Lower lobe of right lung (tissue), 2 donors: ENCODE data around the gene KCNAB2. TPM values are rescaled to one million over a fixed set of nuclear protein-coding genes. Genes with fewer than 3 reads are reported as not detected.
A peak's percentile ranks its signal among the peaks of the same experiment; 100 is the strongest.

Source experiments
- ATAC-seq, 2 donors: fragments of 200-7000 bp; cut with Tn5 transposase; one replicate each; pipeline ENCODE4 v1.9.1; 2020 to 2022; ENCODE audit warnings: mild to moderate bottlenecking in 2 of 2, moderate library complexity in 2 of 2
- DNase-seq: peaks from one replicate; pipeline ENCODE4 v3.0.0-alpha.2; 2020
- H3K27ac ChIP-seq: fragments of 200-600 bp; one replicate; pipeline ENCODE4 v1.8.0; 2022
- H3K27me3 ChIP-seq: fragments of 200-600 bp; one replicate; pipeline ENCODE4 v1.8.0; 2022; ENCODE audit warnings: low read depth
- H3K36me3 ChIP-seq: fragments of 200-600 bp; one replicate; pipeline ENCODE4 v1.8.0; 2022; ENCODE audit warnings: mild to moderate bottlenecking
- H3K4me1 ChIP-seq: fragments of 200-600 bp; one replicate; pipeline ENCODE4 v1.8.0; 2022
- H3K4me3 ChIP-seq: fragments of 200-600 bp; one replicate; pipeline ENCODE4 v1.8.0; 2022; ENCODE audit warnings: mild to moderate bottlenecking
- H3K9me3 ChIP-seq: fragments of 200-600 bp; one replicate; pipeline ENCODE4 v1.8.0; 2022
- CTCF ChIP-seq: fragments of 200-600 bp; IDR thresholded peaks from one replicate; pipeline ENCODE4 v1.8.0; 2022; ENCODE audit warnings: antibody characterized with exemption, mild to moderate bottlenecking
- intact Hi-C: fragments of 100-400 bp; cut with DNase I; formaldehyde crosslinking; loops from one replicate; pipeline ENCODE4 v1.11.0; 2022
- total RNA-seq: library from RNA; stranded (reverse); fragmentation: NEBNext Ultra II Directional; extraction: Animal tissue kit (Norgen Biotek cat#: 25700); gene quantifications from one replicate; pipeline ENCODE4 v1.2.1, GENCODE V29; 2021
- donor health status: DM: no; HTN: yes; CAD: no; lungs with severe emphysema.

Gene KCNAB2
- total RNA-seq, 1 donor from 2014 or later = 119 TPM

GRCh38 chr1:6003568-6004411 is 41.9 kb upstream of the KCNAB2 start:
- H3K4me1 ChIP-seq = no peaks in the 10 kb centered on the region
- H3K9me3 ChIP-seq = no peaks in the 10 kb centered on the region
- H3K36me3 ChIP-seq = no peaks in the 10 kb centered on the region
- intact Hi-C loops = no loop called here
- ATAC-seq = no peak
- no peak for TF ChIP-seq CTCF
- no peak overlapping the region for H3K4me3 ChIP-seq
- no peak overlapping the region for H3K27ac ChIP-seq
- no peaks in the 10 kb centered on the region for H3K27me3 ChIP-seq
- DNase-seq = peak; percentile 9

DNA sequence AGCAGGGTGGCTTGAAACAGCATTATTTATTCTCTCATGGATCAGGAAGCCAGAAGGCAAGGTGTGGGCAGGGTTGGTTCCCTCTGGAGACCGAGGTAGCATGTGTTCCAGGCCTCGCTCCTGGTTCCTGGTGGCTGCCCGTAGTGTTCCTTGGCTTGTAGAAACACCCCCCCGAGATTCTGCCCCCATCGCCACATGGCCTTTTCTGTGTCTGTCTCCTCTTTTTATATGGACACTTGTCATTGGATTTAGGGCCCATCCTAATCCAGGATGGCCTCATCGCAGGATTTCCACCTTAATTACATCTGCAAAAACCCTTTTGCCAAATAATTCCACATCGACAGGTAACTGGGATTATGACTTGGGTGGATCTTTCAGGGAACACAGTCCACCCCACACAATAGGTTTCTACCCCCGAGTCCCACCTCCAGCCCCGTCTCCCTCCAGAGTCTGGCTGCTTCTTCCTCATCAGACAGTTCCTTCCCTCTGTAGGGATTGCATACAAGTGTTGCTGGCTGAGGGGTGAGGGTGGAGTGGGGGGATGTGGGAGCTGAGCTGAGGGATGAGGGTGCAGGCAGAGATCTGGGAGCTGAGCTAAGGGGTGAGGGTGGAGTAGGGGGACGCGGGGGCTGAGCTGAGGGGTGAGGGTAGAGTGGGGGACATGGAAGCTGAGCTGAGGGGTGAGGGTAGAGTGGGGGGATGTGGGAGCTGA is 41.1 kb upstream of the KCNAB2 start:
- H3K36me3 ChIP-seq = no peaks in the 10 kb centered on the region
- no peak overlapping the region for H3K27ac ChIP-seq
- TF ChIP-seq CTCF = no peak
- intact Hi-C loops = no loop called here
- DNase-seq = peak; percentile 9
- H3K4me3 ChIP-seq = no peak overlapping the region
- H3K4me1 ChIP-seq = peaks cover 1% of the 10 kb centered on the region
- H3K9me3 ChIP-seq = no peaks in the 10 kb centered on the region
- ATAC-seq = no peak
- H3K27me3 ChIP-seq = no peaks in the 10 kb centered on the region

DNA sequence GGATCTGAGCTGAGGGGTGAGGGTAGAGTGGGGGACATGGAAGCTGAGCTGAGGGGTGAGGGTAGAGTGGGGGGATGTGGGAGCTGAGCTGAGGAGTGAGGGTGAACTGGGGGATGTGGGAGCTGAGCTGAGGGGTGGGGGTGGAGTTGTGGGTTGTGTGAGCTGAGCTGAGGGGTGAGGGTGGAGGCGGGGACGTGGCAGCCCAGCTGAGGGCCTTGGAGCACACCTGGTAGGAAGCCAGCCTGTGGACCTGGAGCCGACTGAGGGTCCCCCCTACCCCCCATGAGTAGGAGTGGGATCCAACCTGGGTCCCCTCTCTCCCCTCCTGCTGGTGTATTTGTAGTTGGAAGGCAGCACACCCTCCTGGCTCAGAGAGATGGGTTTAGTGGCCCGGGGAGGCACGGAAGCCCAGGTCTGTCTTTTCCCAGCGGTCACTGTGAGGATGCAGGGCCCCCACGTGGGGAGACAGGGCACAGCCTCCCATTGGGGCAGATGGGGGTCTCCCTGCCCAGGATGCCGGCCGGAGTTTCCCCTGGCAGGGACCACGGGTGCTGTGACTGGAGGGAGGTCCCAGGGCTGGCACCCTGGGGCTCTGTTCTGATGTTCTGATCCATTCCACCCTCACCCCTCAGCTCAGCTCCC is 40.3 kb upstream of the KCNAB2 start:
- no peak overlapping the region for H3K4me3 ChIP-seq
- no peak overlapping the region for H3K27ac ChIP-seq
- ATAC-seq = no peak
- H3K4me1 ChIP-seq = peaks cover 5% of the 10 kb centered on the region
- H3K9me3 ChIP-seq = no peaks in the 10 kb centered on the region
- no peaks in the 10 kb centered on the region for H3K27me3 ChIP-seq
- peak; percentile 19 for DNase-seq
- intact Hi-C loops = no loop called here
- no peak for TF ChIP-seq CTCF
- H3K36me3 ChIP-seq = no peaks in the 10 kb centered on the region

DNA sequence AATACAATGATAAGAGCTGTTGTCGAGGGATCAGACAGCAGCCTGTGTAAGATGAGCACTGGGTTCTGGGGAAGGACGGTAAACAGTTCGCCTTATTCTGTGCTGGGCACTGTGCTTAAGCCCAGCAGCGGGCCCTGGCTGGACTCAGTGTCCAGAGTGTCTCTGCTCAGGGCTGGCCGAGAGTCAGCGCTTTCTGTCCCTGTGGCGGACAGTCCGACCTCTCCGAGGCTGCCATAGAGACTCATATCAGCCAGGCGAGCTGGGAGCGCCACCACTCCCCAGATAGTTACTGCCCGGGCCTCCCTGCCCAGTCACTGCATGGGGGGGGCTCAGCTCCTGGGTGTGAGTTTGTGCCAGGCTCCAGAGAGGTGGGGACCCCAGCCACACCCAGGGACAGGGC is 38.8 kb upstream of the KCNAB2 start:
- ATAC-seq = no peak
- no peaks in the 10 kb centered on the region for H3K27me3 ChIP-seq
- H3K4me3 ChIP-seq = no peak overlapping the region
- no peaks in the 10 kb centered on the region for H3K9me3 ChIP-seq
- no peak for TF ChIP-seq CTCF
- H3K4me1 ChIP-seq = peaks cover 5% of the 10 kb centered on the region
- peak; percentile 29 for DNase-seq
- H3K27ac ChIP-seq = no peak overlapping the region
- no peaks in the 10 kb centered on the region for H3K36me3 ChIP-seq
- intact Hi-C loops = no loop called here

DNA sequence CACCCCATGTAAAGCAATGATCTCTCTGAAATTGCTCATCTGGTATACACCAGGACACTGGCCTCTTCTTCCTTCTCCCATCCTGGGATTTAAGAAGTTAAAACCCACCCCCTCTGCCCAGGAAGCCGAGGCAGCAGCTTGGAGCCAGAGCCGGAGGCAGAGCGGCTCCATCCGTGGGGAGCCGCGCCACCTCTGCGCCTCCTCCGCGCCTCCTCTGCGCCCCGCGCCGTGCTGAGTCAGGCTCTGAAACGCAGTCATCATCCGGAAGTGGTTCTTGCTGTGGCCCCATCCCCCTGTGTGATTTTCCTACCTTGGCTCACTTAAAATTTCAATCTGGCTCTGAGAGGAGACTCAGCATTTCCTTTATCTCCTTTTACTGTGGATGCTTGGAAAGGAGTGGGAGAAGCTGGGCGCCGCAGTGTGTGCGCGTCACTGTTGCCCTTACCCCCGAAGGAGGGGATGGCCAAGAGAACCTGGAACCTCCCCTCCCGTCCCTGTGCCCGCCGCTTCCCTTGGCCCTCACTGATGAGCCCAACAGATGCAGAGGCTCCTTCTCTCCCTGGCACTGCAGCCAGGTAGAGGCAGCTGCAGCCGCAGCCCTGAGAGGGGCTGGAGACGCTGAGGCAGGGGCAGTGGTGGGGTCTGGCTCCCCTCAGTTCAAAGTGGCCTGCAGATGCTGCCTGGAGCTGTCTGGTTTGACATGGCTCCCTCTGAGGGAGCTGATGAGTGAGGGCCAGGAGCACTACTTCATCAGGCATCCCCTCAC is 38.2 kb upstream of the KCNAB2 start:
- H3K4me3 ChIP-seq = no peak overlapping the region
- DNase-seq (peak; percentile 22), ATAC-seq (peak in 1 of 2 donors; percentile 31)
- H3K4me1 ChIP-seq = peaks cover 5% of the 10 kb centered on the region
- no peaks in the 10 kb centered on the region for H3K36me3 ChIP-seq
- no peaks in the 10 kb centered on the region for H3K27me3 ChIP-seq
- H3K27ac ChIP-seq = no peak overlapping the region
- no peaks in the 10 kb centered on the region for H3K9me3 ChIP-seq
- intact Hi-C loops = no loop called here
- TF ChIP-seq CTCF = no peak
